DND-41 (cell line): Measurements from ENCODE around the gene LRRC74B.

Source experiments
- ATAC-seq: fragments of 200-7000 bp; cut with Tn5 transposase; 3 replicates; pipeline ENCODE4 v1.9.1; 2021; ENCODE audit warnings: low read depth; ENCODE audit not compliant: insufficient read depth
- DNase-seq: peaks from one replicate; pipeline ENCODE4 v3.0.0-alpha.2; 2020
- H2AFZ ChIP-seq: 2 replicates; pipeline ENCODE4 v1.6.0; 2012; ENCODE audit warnings: low read depth, low read length
- H3K27ac ChIP-seq: 2 replicates; pipeline ENCODE4 v1.5.1; 2012; ENCODE audit warnings: low read length, inconsistent platforms
- H3K27me3 ChIP-seq: fragments of 200-600 bp; sonication (generic); 2 replicates; pipeline ENCODE4 v1.6.0; 2012; ENCODE audit warnings: low read length, mild to moderate bottlenecking, inconsistent platforms; ENCODE audit not compliant: insufficient read depth, poor library complexity
- H3K36me3 ChIP-seq: 2 replicates; pipeline ENCODE4 v1.5.1; 2012; ENCODE audit warnings: low read length, inconsistent platforms; ENCODE audit not compliant: insufficient read depth
- H3K4me1 ChIP-seq: 2 replicates; pipeline ENCODE4 v1.5.1; 2012; ENCODE audit warnings: mild to moderate bottlenecking, low read length; ENCODE audit not compliant: insufficient read depth
- H3K4me2 ChIP-seq: 2 replicates; pipeline ENCODE4 v1.6.0; 2012; ENCODE audit warnings: mild to moderate bottlenecking, moderate library complexity, low read length, inconsistent platforms; ENCODE audit not compliant: insufficient read depth
- H3K4me3 ChIP-seq, 2 experiments: fragments of 200-600 bp in 1 of 2; shearing (Covaris generic) in 1 of 2; 2 replicates each; pipeline ENCODE4 v1.5.1; 2012 to 2016; ENCODE audit warnings: inconsistent platforms in 2 of 2, low read length in 2 of 2, mild to moderate bottlenecking in 2 of 2, low read depth in 1 of 2, moderate library complexity in 1 of 2
- H3K79me2 ChIP-seq: 2 replicates; pipeline ENCODE4 v1.6.0; 2012; ENCODE audit warnings: low read length, inconsistent platforms; ENCODE audit not compliant: insufficient read depth
- H3K9ac ChIP-seq: 2 replicates; pipeline ENCODE4 v1.6.0; 2012; ENCODE audit warnings: low read depth, mild to moderate bottlenecking, inconsistent platforms, low read length, moderate library complexity
- H3K9me3 ChIP-seq: 2 replicates; pipeline ENCODE4 v1.5.1; 2012; ENCODE audit warnings: low read length, moderate library complexity, mild to moderate bottlenecking, inconsistent platforms; ENCODE audit not compliant: insufficient read depth, severe bottlenecking
- H4K20me1 ChIP-seq: 2 replicates; pipeline ENCODE4 v1.6.0; 2012; ENCODE audit warnings: low read length; ENCODE audit not compliant: insufficient read depth
- CTCF ChIP-seq: IDR thresholded peaks from 2 replicates; pipeline ENCODE4 v1.5.1; 2012; ENCODE audit warnings: borderline replicate concordance, low read length, moderate library complexity, mild to moderate bottlenecking; ENCODE audit not compliant: poor library complexity, severe bottlenecking; ENCODE audit errors: extremely low read depth
- EZH2 ChIP-seq: IDR thresholded peaks from 3 replicates; pipeline ENCODE4 v1.6.1; 2012; ENCODE audit warnings: borderline replicate concordance, low read depth, mild to moderate bottlenecking, moderate library complexity, low read length, inconsistent platforms; ENCODE audit not compliant: severe bottlenecking

Gene LRRC74B

GRCh38 chr22:21078916-21079315 is 33.2 kb downstream of the LRRC74B start:
- no peak overlapping the region for H3K4me2 ChIP-seq
- H3K36me3 ChIP-seq = no peaks in the 10 kb centered on the region
- H3K9ac ChIP-seq = no peak overlapping the region
- ATAC-seq = no peak
- H4K20me1 ChIP-seq = no peaks in the 10 kb centered on the region
- no peaks in the 10 kb centered on the region for H3K4me1 ChIP-seq
- H2AFZ ChIP-seq = no peak overlapping the region
- TF ChIP-seq CTCF (no peak), EZH2 (no peak)
- no peaks in the 10 kb centered on the region for H3K9me3 ChIP-seq
- no peaks in the 10 kb centered on the region for H3K27me3 ChIP-seq
- H3K27ac ChIP-seq = no peak overlapping the region
- no peak for DNase-seq
- no peaks in the 10 kb centered on the region for H3K79me2 ChIP-seq
- H3K4me3 ChIP-seq = no peak overlapping the region

DNA sequence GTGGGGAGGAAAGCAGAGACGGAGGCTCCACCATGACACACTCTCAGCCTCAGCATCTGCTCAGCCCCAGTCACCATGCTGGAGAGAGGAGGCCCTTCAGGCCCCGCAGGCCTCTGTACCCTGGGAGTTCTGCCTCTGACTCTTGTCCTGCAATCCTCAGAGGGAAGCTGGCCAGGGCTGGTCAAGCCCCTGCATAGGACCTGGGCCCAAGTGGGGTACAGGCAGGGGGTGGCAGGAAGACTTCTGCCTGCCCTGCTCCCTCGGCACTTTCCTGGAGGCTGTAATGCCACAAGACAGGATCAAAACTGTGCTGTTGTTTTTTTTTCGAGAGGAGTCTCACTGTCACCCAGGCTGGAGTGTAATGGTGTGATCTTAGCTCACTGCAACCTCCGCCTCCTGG is 33.7 kb downstream of the LRRC74B start:
- H3K9me3 ChIP-seq = no peaks in the 10 kb centered on the region
- H2AFZ ChIP-seq = no peak overlapping the region
- no peaks in the 10 kb centered on the region for H3K36me3 ChIP-seq
- no peaks in the 10 kb centered on the region for H3K79me2 ChIP-seq
- ATAC-seq = no peak
- H3K27ac ChIP-seq = no peak overlapping the region
- no peak for DNase-seq
- H3K4me1 ChIP-seq = no peaks in the 10 kb centered on the region
- H3K4me2 ChIP-seq = no peak overlapping the region
- H3K4me3 ChIP-seq = no peak overlapping the region
- H3K9ac ChIP-seq = no peak overlapping the region
- no peaks in the 10 kb centered on the region for H4K20me1 ChIP-seq
- no peaks in the 10 kb centered on the region for H3K27me3 ChIP-seq
- TF ChIP-seq CTCF (no peak), EZH2 (no peak)

- H3K4me3 ChIP-seq = no peak overlapping the region
Measured at GRCh38 chr22:21080435-21081137, 34.8 kb downstream of the LRRC74B start.

More at GRCh38 chr22:21080435-21081137, 34.8 kb downstream of the LRRC74B start:
- Histone ChIP-seq H3K9me3 (no peaks in the 10 kb centered on the region), H2AFZ (no peak overlapping the region), H3K4me1 (no peaks in the 10 kb centered on the region), H3K79me2 (no peaks in the 10 kb centered on the region), H4K20me1 (no peaks in the 10 kb centered on the region), H3K36me3 (no peaks in the 10 kb centered on the region), H3K9ac (no peak overlapping the region), H3K4me2 (no peak overlapping the region), H3K27ac (no peak overlapping the region), H3K27me3 (no peaks in the 10 kb centered on the region)
- TF ChIP-seq CTCF = no peak
- TF ChIP-seq EZH2 = no peak
- DNase-seq (no peak), ATAC-seq (no peak)
